GM21576 (cell line): ENCODE results near the gene ATAD3C.

Source experiments
- ATAC-seq: cut with Tn5 transposase; IDR thresholded peaks from one replicate; pipeline ENCODE4 v1.9.1; 2021; ENCODE audit warnings: mild to moderate bottlenecking, moderate library complexity; ENCODE audit not compliant: unreplicated experiment

ATAD3C gene

DNA sequence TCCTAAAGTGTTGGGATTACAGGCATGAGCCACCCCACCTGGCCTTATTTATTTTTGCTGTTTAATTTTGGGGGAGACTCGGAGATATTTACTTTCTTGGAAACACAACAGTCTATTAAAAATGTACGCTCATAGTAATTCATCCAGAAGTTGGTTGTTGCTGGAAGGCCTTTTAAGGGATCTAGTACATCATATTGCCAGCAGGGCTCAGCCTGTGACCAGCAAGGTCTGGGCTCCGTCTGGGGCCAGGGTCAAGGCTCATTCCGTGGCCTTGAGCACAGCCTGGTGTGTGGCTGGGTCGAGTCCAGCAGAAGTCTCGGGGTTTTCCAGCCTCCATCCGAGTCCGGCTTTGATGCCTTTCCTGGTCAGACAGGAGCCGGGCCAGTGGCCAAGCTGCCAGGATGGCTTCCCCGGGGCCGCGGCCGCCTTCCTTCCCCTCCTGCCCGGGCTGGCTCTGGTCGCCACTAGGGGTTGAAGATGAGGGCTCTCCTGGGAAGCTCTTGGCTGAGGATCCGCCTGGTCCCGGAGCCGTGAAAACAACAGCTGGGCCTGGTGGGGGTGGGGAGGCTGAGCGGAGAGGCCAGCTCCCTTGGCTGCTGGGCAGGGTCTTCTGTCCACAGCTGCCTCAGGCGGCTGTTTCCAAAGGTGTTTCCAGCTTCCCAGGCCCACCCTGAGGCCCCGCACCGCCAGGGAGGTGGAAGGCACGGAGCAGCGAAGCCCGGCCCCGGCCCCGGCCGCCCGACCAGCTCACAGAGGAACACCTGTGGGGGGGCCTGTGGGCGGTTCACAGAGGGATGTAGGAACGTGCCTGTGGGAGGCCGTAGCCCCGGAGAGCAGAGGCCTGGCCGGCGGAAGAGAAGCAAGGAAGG, 19.1 kb upstream of the ATAD3C start:
- ATAC-seq: no peak

GRCh38 chr1:1430992-1431844, 18.3 kb upstream of the ATAD3C start:
- ATAC-seq: no peak

- no peak for ATAC-seq
Observed at GRCh38 chr1:1431845-1432273, 17.6 kb upstream of the ATAD3C start.

DNA sequence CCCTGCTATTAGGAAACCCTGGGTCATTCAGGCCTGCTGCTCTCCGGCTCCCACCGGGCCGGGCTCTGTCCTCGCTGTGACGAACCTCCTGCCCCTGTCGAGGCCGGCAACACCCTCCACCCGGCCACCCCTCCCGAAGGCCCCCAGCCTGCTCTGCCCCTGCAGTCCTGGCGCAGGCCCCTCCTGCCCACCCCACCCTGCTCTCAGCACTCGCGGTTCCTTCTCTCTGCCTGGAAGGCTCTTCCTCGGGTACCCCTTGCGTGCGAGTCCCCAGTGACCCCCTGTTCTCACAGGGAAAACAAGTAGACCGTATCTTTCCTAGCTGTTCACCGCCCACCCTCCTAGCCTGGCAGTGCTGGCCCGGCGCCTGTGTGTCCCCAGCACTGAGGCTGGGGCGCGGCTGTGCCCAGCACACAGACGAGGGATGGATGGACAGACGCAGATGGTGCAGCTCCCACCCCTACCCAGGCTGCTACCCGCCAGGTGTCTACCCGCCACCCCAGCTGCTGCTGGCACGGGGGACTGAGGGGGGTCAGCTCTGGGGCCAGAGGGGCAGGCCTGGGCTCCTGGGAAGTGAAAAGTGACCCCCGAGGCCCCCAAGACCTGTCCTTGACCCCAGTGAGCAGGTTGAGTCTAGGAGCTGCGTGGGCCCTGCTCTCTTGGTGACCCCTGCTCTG, 17.1 kb upstream of the ATAD3C start:
- ATAC-seq: no peak

DNA sequence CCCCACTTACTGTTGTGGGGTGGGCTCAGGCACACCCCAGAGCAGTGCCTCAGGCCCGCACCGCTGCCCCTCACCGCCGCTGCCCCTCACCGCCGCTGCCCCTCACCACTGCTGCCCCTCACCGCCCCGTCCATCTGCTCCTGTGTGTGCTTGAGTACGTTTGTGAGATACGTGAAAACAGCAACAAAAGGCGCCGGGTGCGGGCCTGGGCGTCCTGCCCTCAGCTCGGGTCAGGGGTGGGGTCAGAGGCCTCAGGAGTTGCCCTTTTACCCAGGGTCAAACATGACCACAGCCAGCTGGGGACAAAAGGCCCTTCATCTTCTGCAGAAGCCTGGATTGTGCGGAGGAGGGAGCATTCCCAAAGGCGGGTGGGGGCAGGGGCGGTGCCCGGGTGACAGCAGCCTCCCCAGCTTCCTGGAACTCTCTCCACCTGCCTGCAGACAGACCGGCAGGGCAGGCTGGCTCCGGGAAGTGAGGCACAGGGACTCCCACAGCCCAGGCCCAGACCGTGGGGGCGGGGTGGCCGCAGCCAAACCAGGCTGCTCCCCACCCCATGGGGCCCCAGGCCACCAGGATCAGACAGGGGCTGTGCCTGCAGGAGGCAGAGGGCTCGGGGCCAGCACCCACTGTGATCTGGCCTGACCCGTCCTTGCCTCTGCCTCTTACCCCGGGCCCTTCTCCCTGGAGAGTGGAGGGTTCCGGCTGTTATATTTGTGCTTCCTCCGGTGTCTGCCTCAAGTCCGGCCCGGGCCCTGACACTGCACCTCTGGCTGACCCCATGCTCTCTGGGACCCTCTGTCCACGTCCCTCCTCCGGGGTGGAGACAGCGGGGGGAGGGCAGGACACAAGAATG, 16.3 kb upstream of the ATAD3C start:
- no peak for ATAC-seq

DNA sequence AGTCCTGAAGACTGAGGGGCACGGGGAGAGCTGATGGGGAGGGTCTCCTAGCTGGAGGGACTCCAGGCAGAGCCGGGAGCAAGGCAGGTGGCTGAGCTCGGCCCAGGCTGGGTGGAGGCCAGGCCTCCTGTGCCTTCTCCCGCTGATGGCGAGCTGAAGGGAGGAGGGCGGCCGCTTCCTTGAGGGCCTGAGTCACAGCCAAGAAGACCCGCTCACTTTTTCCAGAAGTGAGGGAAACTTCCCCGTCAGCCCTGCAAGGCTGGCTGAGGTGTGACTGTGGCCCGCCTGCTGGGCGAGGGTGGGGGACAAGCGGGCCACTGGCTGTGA, 15.7 kb upstream of the ATAD3C start:
- no peak for ATAC-seq

DNA sequence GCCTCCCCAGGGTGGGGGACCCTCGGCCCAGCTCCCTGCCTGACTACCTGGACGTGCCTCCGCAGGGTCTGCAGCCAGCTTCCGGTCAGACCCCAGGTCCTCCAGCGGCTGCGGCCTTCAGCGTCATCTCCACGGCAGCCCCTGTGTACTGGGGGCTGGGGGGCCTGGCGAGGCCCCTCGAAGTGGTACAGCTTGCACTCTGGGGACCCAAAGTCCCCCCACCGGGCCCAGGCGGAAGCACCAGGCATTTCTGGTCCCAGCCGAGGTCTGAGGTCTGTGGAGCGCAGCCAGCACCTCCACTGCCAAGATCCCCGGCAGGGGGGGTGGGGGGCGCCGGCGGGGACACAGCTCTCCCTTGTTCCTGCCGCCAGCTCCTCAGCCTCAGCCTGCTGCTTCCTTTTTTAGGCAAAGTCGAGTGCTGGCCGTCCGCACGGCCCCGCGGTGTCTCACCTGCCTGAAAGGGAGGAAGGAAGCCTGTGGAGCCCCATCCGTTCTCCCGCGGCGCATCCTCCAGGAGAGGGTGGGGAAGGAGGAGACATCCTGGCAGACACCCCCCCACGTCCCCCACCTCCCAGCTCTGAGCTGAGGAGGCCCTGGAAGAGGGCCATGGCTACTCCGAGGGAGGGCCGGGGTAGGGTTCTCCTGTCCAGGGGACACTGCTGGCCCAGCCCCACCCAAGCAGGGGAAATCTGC, 15.2 kb upstream of the ATAD3C start:
- no peak for ATAC-seq

- ATAC-seq: no peak
Observed at GRCh38 chr1:1434824-1435105, 14.7 kb upstream of the ATAD3C start.

DNA sequence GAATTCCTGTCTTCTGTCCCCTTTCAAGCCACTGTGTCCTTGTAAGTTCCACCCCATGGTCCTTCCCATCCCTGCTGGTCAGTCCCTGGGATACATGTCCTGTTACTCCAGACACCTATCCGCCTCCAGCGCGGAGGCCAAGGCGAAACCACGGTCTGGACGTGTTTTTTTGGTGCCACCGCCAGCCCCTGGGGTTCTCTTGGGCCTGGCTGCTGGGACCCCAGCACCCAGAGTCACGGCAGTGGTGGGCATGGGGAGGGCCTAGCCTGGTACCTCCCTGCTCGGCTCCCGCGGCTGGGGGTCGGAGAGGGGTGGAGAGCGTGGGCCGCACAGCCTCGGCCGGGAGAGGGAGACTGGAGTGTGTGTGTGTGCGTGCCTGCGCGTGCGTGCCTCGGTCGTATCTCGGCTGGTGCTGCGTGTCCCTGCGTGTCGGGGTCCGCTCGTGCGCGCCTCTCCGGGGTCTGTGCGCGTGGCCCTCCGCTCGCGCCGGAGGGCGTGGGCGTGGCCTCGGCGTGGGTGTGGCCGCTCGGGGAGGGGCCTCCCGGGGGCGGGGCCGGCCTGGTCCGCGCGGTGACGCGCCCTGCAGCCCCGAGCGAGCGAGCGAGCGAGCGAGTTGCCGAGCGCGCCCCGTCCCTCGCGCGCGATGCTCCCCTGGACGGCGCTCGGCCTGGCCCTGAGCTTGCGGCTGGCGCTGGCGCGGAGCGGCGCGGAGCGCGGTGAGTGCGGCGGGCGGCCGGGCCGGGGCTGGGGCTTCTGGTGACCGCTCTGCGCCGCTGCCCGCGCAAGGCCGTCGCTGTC, 14.2 kb upstream of the ATAD3C start, which contains the start of gene VWA1:
Gene VWA1 (plus strand): TSS at position 585 of the 798 bp plus-strand sequence. CDS start 59 bp downstream, at position 644.
- ATAC-seq: no peak

DNA sequence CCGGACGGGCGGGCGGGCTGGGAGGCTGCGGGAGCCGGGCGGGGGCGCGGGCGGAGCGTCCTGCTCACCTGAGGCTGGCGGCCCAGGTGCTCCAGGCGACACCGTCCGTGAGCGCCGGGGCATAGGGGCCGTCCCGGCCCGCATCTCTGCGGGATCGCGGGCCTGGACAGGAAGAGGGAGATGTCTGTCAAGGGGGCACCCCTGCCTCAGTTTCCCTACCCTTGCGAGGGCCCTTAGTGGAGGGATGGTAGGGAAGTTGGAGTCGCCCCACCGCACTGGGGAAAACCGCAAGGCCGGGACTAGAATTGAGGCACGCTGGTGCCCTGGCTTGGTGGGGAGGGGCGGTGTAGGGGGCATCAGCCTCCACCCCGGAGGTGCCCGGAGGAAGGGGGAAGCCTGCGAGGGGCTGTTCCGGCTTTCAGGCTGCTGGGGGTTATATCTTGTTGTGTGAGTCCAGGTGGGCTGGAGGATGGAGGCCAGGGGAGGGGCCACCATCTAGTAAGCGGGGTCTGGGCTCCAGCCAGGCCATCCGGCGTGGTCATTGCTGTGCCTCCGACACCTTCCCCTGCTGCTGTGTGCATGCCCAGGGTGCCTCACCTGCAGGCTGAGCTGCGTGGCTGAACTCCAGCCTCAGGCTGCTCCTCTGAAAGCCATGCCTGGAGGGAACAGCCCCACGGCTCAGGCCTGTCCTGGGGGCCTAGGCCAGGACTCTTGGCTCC, 13.4 kb upstream of the ATAD3C start:
- no peak for ATAC-seq

DNA sequence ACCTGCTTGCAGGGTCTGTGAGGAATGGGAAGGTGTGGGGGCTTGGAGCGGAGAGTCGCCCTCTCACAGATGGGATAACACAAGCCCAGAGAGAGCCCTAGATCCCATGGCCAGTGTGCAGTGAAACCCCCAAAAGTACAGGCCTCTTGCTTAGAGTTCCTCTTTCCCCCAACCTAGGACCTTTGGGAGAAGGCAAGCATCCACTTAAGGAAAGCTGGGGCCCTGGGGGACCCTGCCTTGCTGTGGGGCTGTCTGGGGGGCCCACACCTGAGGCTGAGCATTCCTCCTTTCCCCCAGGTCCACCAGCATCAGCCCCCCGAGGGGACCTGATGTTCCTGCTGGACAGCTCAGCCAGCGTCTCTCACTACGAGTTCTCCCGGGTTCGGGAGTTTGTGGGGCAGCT, 12.9 kb upstream of the ATAD3C start:
- ATAC-seq: no peak

DNA sequence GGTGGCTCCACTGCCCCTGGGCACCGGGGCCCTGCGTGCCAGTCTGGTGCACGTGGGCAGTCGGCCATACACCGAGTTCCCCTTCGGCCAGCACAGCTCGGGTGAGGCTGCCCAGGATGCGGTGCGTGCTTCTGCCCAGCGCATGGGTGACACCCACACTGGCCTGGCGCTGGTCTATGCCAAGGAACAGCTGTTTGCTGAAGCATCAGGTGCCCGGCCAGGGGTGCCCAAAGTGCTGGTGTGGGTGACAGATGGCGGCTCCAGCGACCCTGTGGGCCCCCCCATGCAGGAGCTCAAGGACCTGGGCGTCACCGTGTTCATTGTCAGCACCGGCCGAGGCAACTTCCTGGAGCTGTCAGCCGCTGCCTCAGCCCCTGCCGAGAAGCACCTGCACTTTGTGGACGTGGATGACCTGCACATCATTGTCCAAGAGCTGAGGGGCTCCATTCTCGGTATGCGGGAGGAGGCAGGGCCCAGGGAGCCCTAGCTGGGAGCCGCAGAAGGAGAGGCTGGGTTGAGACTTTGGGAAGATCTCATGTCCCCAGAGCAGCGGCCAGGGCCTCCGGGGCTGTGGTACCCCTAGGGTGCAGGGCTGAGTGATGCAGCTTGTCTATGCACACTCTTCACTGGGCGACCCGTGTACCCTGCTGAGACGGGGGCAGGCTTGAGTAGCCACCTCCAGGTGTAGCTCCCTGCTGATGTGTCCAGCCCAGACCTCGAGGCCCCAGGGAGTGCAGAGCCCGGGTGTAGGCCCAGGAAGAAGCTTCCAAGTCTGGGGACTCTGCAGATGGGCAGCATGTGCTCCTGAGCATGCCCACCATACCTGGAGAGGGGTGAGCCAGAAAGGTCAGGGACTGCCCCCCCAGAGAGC, 12.2 kb upstream of the ATAD3C start:
- no peak for ATAC-seq

GRCh38 chr1:1437904-1438376, 11.5 kb upstream of the ATAD3C start:
- ATAC-seq: no peak

- no peak for ATAC-seq
Observed at GRCh38 chr1:1438531-1439381, 10.7 kb upstream of the ATAD3C start.

GRCh38 chr1:1439546-1440261, 9.8 kb upstream of the ATAD3C start:
- ATAC-seq: no peak
